Endothelial cell (in vitro differentiated cells): ENCODE results near the gene RAD51B. TPM values are rescaled to one million over a fixed set of nuclear protein-coding genes. Genes with fewer than 3 reads are reported as not detected.

Source experiments
- DNase-seq: peaks from one replicate; pipeline ENCODE4 v3.0.0; 2021; ENCODE audit warnings: low spot score
- H3K27ac Mint-ChIP-seq: one replicate; pipeline ENCODE4 v1.8.0; 2021; ENCODE audit warnings: mixed read lengths, inconsistent platforms; ENCODE audit not compliant: unreplicated experiment
- H3K27me3 Mint-ChIP-seq: one replicate; pipeline ENCODE4 v1.8.0; 2021; ENCODE audit warnings: mild to moderate bottlenecking, moderate library complexity, mixed read lengths, inconsistent platforms; ENCODE audit not compliant: unreplicated experiment
- H3K36me3 Mint-ChIP-seq: one replicate; pipeline ENCODE4 v1.8.0; 2021; ENCODE audit warnings: mild to moderate bottlenecking, low read depth, mixed read lengths, inconsistent platforms; ENCODE audit not compliant: unreplicated experiment
- H3K4me1 Mint-ChIP-seq: one replicate; pipeline ENCODE4 v1.8.0; 2021; ENCODE audit warnings: mild to moderate bottlenecking, mixed read lengths, inconsistent platforms; ENCODE audit not compliant: unreplicated experiment
- H3K4me3 Mint-ChIP-seq: one replicate; pipeline ENCODE4 v1.8.0; 2021; ENCODE audit warnings: mild to moderate bottlenecking, mixed read lengths, inconsistent platforms; ENCODE audit not compliant: unreplicated experiment
- H3K9me3 Mint-ChIP-seq: one replicate; pipeline ENCODE4 v1.8.0; 2021; ENCODE audit warnings: mixed read lengths, inconsistent platforms; ENCODE audit not compliant: unreplicated experiment
- CTCF ChIP-seq: fragments of 200-600 bp; sonication (generic); IDR thresholded peaks from one replicate; pipeline ENCODE4 v1.5.0; 2021; ENCODE audit warnings: antibody characterized with exemption; ENCODE audit not compliant: unreplicated experiment
- total RNA-seq: library from RNA; stranded (reverse); fragmentation: NEBNext Ultra II Directional; extraction: Animal tissue kit (Norgen Biotek cat#: 25700); gene quantifications from one replicate; pipeline ENCODE4 v1.2.1, GENCODE V29; 2021; ENCODE audit not compliant: unreplicated experiment

The RAD51B gene
- total RNA-seq, 1 donor from 2014 or later: 23.5 TPM

GRCh38 chr14:68391311-68392014, 571.9 kb downstream of the RAD51B start:
- Mint-ChIP-seq H3K4me3 (no peak overlapping the region), H3K27me3 (no peaks in the 10 kb centered on the region), H3K4me1 (peaks cover 30% of the 10 kb centered on the region), H3K27ac (no peak overlapping the region), H3K36me3 (no peaks in the 10 kb centered on the region), H3K9me3 (no peaks in the 10 kb centered on the region)
- no peak for TF ChIP-seq CTCF
- DNase-seq: no peak

- H3K4me3 Mint-ChIP-seq: no peak overlapping the region
- H3K27ac Mint-ChIP-seq: no peak overlapping the region
- H3K4me1 Mint-ChIP-seq: peaks cover 30% of the 10 kb centered on the region
- no peak for TF ChIP-seq CTCF
- no peak for DNase-seq
- no peaks in the 10 kb centered on the region for H3K36me3 Mint-ChIP-seq
- no peaks in the 10 kb centered on the region for H3K9me3 Mint-ChIP-seq
- no peaks in the 10 kb centered on the region for H3K27me3 Mint-ChIP-seq
Measured at GRCh38 chr14:68392393-68393141, 573.0 kb downstream of the RAD51B start.

- TF ChIP-seq CTCF: no peak
- Mint-ChIP-seq H3K4me1 (peaks cover 30% of the 10 kb centered on the region), H3K4me3 (no peak overlapping the region), H3K36me3 (no peaks in the 10 kb centered on the region), H3K27me3 (no peaks in the 10 kb centered on the region), H3K27ac (no peak overlapping the region), H3K9me3 (no peaks in the 10 kb centered on the region)
- DNase-seq: no peak
Measured at GRCh38 chr14:68393259-68393658, 573.7 kb downstream of the RAD51B start.

- H3K27me3 Mint-ChIP-seq: no peaks in the 10 kb centered on the region
- no peak overlapping the region for H3K27ac Mint-ChIP-seq
- H3K9me3 Mint-ChIP-seq: no peaks in the 10 kb centered on the region
- no peak for TF ChIP-seq CTCF
- peaks cover 30% of the 10 kb centered on the region for H3K4me1 Mint-ChIP-seq
- no peaks in the 10 kb centered on the region for H3K36me3 Mint-ChIP-seq
- H3K4me3 Mint-ChIP-seq: no peak overlapping the region
- no peak for DNase-seq
Measured at GRCh38 chr14:68394118-68394763, 574.7 kb downstream of the RAD51B start.
